Stimulated activated CD4-positive, alpha-beta T cell treated with anti-CD3 and anti-CD28 coated beads, Interleukin-2, amount 100 ng/mL, for 24 hours (primary cell): ENCODE results near the gene SH2D5.
"Not testable (repeated sequence)": the region's sequence is repeated elsewhere in the genome, so short reads cannot be mapped to it uniquely, and the experiment has no call there.

ENCODE experiments used
- DNase-seq, 2 donors: peaks; one replicate each; pipeline ENCODE4 v3.0.0-alpha.2; 2020

SH2D5 gene

DNA sequence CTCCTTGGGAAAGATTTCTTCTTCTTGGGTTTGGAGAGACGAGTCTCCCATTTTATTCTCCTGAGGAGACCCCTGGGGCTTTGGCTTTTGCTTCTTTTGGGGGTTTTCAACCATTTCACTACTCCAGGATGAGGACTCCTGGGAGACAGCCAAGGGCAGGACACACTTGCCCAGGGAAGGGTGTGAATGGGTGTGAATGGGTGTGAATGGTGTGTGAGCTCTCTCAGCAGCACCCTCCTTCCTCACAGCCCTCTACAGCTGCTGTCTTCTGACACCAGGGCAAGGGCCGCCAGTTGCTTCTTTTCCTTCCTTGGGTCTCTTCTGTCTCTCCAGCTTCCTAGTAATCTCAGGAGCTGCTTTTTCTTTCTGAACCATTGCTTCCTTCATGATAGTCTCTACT, 38.9 kb downstream of the SH2D5 start:
- no peak for DNase-seq

DNA sequence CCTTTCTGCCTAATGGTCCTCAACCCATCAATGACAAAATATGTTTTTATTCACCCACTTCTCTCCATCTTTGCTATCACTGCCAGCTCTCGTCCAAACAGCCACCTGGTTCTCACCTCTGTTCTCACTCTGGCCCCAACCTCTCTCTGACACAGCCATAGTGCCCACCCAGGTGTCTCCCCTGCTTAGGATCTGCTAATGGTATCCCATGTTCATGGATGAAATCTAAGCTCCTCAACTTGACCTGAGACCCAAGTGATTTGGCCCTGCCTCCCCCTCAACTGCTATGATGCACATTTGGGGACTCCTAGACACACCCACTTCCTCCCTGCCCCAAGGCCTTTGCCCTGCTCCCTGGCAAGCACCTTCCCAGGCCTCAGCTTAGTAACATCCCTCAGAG, 40.6 kb downstream of the SH2D5 start:
- no peak for DNase-seq

DNA sequence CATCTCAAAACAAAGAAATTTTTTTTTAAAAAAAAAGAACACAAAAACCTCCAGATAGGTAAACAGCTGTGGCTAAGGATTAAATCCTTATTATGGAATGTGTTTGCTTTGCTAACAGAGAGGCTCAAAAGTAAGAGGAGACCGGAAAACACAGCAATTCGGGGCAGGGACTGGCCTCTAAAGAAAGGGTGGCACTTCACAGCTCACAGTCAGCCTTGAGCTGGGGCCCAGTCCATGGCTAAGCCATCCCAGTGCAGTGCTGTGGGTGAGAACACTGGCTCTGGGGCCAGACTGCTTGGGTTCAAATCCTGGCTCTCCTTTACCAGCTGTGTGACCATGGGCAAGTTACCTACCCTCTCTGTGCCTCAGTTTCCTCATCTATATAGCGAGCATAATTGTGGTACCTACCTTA, 42.9 kb downstream of the SH2D5 start:
- DNase-seq: no peak

DNA sequence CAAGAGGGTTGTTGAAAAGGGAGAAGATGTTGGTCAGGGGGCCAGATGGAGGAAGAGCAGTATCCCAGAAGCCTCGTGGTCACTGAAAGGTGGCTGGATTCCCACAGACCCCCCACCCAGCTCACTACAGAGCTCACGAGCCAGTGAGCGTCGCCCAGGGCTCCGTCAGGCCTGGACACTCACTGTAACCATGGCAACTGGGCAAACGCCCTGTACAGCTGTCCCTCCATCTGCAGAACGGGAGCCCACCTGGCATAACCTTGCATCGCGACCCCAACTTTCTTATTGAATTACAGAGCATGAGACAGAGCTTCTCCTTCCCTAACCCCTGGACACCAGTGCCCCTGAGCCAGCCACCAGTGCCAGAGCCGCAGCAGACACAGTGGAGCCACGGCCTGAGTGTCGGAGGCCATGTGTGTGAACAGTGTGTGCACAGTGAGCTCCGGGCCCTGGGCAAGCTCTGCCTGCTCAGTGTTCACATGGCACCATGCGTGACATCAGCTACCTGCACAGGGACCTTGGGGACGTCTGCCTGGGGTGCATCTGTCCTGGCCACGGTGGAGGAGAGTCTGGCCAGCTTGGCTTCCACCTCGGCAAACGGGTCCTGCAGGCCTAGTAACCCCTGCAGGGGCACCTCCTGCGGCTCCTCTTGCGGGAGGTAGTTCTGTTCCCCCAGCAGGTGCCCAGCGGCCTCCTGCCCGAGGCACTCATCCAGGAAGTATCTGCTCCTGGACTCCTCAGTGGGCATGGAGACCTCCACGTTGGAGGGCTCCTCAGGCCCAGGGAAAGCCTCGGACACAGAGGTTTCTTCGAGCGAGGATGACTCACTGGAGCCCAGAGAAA, 45.4 kb downstream of the SH2D5 start:
- DNase-seq: no peak

DNA sequence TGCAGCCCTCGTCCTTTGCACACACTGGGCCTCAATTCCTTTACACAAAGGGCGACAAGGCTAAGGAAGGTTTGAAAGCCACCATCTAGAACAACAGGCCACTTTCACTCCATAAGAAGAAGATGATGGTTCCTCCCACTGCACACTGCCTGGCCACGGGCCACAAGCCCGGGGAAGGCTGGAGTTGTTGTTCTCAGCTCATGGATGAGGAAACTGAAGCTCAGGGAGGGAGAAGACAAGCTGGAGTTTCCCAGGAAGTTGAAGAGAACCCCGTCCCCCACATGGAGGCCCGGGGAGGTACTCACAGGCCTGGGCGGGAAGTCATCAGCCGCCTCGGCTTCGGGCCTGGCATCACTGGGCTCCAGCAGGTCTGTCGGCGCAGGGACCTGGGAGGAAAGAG, 46.8 kb downstream of the SH2D5 start:
- DNase-seq: no peak

DNA sequence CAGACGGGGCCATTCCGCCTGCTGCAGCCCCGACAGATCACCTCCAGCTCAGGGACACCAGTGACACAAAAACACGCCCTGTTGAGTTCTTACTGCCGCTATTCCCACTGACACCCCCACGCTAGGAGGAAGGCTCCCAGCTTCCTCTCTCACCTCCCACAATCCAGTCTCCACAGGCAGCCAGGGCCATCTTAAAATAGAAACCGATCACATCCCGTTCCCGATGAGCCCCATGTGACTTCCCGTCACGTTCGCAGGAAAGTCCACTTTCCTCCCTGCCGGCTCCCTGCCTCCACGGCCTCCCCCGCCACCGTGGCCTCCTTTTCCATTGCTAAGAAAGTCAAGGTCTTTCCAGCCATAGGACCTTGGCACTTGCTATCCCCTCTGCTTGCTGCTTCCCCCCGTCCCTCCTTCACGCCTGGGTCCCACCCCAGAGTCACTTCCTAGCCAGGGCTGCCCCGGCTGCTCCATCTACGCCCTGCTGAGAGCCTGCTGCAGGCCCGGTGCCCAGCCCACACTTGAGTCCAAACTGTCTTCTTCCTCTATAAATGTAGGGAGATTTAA, 47.3 kb downstream of the SH2D5 start:
- DNase-seq: no peak

DNA sequence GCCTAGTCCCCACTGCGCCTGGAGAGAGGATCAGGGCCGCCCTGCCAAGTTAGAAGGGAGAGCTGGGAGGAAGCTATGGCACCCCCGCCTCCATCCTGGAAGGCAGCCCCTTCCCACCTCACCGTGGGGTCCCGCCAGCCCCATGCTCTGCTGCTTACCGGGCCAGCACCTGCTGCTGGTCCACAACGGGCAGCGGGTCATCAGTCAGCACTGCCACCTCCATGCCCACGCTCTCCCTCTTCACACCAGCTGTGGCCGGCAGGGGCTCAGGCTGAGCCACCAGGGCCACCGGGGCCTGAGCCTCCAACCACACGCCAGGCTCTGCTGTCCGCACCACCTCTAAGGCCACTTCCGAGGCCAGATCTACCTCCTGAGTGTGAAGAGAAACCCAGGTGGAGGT, 47.9 kb downstream of the SH2D5 start:
- no peak for DNase-seq

DNA sequence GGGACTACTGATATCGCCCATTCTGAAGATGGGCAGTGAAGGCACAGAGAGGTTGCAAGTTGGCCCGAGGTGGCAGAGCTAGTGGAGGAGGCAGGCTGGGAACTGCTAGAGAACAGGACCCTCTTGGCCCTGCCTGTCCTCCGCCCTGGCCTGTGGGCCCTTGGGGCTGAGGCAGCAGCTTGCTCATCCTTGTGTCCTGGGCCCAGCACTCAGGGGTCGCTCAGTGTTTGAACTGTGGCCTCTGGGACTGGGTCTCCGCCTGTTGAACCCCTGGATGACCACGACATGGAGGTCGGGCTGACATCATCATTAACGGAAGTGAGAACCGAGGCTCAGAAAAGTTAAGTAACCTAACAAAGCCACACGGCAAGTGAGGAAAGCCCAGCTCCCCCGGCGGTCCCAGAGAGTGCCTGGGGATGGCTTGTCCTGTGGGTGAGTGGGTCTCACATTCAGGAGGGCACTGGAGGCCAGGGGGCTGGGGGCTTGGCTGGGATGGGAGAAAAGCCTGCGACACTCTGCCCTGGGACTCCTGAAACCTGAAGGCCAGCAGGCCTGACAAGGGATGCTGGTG, 48.4 kb downstream of the SH2D5 start:
- DNase-seq: no peak

DNA sequence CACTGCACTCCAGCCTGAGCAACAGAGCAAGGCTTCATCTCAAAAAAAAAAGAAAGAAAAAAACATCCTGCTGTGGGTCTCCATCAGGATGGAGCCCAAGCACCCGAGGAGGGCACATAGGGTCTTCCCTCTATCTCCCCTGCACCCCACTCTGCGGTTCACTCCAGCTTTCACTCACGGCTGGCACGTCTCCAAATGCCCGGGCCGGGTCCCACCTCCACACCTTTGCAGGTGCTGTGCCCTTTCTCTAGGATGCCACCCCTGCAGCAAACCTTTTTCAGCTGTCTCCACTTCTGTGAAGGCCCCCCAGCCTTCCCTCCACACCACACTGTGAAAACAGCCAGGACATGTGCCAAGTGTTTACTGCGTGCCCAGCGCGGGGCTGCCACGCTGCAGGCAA, 48.9 kb downstream of the SH2D5 start:
- DNase-seq: no peak

DNA sequence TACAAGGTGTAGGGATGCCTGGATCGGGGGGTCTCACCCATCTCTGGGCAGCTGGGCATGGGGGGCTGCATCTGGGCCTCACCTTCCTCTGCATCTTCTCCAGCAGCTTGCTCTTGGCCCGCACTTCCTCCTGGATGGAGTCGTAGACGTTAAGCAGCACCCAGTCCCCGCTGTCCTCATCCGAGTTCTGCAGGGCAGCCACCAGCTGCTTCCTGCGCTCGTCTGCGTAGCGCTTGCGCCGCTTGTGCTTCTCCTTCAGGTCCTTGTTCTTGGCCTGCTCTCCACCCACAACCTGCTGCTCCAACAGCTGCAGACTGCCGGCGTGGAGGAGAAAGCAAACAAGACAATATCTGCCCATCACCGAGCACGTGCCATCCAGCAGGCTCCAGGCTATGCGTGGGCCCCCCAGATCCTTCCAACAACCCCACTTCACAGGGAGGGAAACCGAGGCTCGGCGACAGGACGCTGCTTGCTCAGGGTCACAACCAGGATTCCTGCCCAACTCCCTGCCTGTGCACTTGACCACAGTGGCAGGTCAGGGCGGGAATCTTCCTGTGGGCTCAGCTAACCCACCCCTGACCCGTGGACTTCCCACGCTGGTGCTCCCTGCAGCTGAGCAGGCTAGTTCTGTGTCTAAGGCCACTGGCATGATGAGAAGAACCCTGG, 49.8 kb downstream of the SH2D5 start:
- no peak for DNase-seq

DNA sequence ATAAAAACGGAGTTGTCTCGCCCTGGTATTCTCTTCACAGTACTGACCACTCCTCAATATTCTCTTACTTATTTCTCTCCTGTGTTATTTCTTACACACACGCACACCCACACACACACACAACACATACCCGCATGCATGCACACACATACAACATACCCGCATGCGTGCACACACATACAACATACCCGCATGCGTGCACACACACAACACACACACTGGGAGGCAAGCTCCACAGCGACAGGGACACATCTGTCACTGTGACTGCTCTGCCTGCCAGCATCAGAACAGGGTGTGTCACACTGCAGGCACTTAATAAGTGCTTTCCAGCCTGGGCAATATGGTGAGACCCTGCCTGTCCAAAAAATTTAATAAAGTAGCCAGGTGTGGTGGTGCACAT, 50.5 kb downstream of the SH2D5 start:
- DNase-seq: no peak

DNA sequence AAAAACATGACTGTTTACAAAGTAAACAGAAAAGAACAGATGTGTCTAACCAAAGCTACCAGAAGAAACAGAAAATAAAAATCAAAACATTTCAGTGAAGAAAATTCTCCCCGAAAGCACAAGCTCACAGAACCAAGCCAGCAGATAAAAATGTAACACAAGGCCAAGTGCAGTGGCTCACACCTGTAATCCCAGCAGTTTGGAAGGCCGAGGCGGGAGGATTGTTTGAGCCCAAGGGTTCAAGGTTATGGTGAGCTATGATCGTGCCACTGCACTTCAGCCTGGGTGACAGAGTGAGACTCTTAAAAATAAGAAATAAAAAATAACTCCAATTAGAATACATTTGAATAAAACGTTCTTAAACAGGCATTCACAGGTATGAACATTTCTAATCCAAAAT, 52.2 kb downstream of the SH2D5 start:
- DNase-seq: no peak

DNA sequence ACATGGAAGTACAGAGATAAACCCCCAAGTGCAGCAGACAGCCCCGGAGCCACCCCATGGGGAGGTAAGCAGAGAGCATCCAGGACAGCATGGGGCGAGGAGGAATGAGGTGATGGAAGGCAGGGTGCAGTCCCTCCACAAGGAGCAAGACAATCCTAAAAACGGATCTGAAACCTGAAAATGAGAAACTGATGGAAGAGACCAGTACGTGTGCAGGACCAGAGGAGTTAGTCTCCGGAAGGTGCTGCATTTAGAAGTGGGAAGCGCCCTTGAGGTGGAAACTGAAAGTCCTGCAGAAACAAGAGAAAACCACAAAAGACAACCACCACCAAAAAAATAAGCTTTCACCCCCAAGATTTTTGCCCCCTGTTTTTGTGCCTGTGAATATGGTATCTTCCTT, 53.9 kb downstream of the SH2D5 start:
- no peak for DNase-seq

DNA sequence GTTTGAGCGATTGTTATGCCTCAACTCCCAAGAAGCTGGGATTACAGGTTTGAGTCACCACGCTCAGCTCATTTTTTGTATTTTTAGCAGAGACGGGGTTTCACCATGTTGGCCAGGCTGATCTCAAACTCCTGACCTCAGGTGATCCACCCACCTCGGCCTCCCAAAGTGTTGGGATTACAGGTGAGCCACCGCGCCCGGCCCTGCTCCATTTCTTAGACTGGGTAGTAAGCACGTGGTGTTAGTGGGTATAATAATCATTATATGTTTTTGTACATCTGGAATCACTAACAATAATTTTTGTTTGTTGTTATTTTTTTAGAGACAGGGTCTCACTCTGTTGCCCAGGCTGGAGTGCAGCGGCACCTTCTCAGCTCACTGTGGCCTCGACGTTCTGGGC, 58.9 kb downstream of the SH2D5 start:
- not testable (repeated sequence) for DNase-seq

DNA sequence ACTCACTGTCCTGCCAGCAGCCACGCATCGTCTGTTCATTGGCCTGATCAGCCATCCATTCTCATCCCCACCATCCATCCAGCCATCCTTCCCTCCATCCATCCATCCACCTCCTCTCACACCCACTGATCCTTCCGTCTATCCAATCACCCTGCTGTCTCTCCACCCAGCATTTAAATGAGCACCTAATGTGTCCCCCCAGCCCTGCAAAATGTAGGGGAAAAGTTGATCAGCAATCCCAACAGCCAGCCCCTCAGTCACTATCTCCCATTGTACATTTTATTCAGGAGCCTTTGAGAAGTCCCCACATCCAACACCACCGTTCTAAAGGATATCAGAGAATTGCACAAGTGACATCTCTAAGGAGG, 60.3 kb downstream of the SH2D5 start:
- no peak for DNase-seq

DNA sequence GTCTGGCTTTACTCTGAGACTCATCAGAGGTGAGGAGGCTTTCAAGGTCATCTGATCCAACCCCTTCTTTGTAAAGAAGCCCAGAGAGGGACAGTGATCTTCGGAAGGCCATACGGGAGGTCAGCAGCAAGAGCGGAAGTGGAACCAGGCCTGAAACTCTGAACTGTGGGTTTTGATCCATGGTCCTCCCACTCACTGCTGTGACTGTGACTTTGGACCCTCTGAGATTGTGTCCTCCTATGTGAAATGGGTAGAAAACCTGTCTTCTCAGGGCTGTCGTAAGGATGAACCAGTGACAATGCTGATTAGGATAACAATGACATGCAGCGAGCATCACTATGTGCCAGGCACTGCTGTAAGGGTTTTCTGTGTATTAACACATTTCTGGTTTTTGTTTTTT, 61.6 kb downstream of the SH2D5 start:
- DNase-seq: no peak
